Measurements from ENCODE around the gene ANKS6.

DNA sequence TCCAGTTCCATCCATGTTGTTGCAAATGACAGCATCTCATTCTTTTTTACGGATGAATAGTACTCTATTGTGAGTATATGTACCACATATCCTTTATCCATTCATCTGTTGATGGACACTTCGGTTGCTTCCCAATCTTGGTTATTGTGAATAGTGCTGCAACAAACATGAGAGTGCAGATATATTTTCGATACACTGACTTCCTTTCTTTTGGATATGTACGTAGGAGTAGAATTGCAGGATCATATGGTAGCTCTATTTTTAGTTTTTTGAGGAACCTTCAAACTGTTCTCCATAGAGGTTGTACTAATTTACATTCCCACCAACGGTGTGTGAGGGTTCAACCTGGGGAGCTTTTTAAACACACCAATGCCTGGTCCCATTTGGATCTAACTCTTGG, 33.4 kb upstream of the ANKS6 start:
- TF ChIP-seq, protein P1, sequence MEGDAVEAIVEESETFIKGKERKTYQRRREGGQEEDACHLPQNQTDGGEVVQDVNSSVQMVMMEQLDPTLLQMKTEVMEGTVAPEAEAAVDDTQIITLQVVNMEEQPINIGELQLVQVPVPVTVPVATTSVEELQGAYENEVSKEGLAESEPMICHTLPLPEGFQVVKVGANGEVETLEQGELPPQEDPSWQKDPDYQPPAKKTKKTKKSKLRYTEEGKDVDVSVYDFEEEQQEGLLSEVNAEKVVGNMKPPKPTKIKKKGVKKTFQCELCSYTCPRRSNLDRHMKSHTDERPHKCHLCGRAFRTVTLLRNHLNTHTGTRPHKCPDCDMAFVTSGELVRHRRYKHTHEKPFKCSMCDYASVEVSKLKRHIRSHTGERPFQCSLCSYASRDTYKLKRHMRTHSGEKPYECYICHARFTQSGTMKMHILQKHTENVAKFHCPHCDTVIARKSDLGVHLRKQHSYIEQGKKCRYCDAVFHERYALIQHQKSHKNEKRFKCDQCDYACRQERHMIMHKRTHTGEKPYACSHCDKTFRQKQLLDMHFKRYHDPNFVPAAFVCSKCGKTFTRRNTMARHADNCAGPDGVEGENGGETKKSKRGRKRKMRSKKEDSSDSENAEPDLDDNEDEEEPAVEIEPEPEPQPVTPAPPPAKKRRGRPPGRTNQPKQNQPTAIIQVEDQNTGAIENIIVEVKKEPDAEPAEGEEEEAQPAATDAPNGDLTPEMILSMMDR (IDR thresholded peaks at IDR 0.05; ENCODE audit: low read depth, low read length, poor library complexity, severe bottlenecking) = no peak
- TF ChIP-seq EZH2phosphoT487 (IDR thresholded peaks at IDR 0.05; ENCODE audit: borderline replicate concordance, low read length) = no peak
